ENCODE data around the gene FBXO5.
"Not testable (repeated sequence)": the region's sequence is repeated elsewhere in the genome, so short reads cannot be mapped to it uniquely, and the experiment has no call there.

Gene FBXO5

DNA sequence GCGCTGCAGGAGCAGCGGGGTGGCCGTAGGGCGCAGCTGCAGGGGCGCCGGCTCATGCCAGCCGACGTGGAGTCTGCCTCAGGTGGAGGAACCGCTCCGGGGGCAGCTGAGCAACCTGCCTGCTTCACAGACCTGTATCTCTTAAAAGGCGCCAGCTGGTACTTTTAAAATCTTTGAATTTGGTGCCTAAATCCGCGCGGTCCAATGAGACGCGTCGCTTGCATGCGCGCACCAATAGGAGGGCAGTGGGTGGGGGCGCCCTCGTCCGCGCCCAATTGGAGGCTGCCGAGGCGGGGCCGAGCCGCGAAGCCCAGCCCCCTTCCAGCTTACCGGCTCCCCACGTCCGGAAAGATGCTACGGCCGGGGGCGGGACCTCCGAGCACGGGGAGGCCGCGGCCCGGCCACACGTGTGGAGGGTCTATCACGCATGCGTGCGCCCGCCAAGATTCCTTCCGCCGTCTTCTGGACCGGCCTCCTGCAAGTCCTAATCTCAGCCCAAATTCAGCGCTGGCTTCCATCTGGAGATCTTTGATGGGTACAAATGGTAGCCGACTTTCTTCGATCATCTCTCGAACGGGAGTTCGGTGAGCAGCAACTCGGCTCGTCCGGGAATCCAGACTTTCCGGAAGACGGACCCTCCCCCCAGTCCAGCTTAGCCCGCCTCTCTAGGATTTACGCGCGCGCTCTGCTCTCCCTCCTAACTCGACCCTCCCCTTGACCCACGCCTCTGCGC is at the start of gene FBXO5:
Gene FBXO5, minus strand, starts transcription at position 138 of the 733 bp plus-strand sequence. Its CDS starts 82 bp downstream, at position 56.
- DNase-seq = peak; percentile 96

GRCh38 chr6:153032255-153032882 is 49.5 kb upstream of the FBXO5 start:
- DNase-seq = no peak

DNA sequence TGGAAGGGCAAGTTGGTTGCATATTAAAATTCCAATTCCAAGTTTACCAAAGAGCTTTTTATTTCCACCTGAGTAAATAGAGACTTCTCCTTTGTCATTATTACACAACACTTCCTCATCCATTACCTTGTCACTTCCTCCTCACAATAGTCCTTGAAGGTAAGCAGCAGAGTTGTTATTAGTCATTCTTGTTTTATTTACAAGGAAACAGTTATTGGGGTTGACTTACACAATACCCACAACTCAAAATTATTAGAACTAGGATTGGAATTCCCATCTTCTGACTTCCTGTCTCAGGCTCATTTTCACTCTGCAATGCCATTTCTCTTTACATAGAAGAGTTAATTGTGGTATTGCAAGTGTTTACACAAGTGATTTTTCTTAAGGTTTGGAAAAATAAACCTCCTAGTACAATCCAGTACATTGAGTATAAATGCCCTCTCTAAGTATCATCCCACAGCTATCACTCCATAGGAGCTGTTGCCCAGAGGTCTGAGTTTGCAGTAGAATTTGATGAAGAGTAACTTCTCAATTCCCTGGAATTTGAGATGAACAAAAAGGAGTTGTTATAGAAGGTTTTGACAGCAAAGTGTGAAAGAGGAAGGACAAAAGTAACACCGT is 48.6 kb upstream of the FBXO5 start:
- DNase-seq = no peak

- DNase-seq = no peak
Measured at GRCh38 chr6:153028963-153029362, 46.1 kb upstream of the FBXO5 start.

- no peak for DNase-seq
Measured at GRCh38 chr6:153028286-153028685, 45.4 kb upstream of the FBXO5 start.

DNA sequence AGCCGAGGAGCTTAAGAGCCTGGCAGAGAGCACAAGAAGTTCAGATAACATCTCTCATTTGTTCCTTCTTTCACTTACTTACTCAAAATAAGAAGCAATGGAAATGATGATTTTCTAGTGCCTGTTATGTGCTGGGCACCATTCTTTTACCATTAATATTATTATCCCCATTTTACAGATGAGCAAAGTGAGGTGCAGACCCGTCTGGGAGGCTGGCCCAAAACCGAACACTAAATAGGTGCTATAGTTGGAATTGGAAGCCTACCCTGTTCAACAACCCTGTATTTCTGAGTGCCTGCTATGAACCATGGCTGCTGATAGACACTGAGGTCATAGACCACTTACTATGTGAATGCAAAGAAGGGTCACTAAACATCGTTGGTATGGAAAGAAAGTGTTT is 44.6 kb upstream of the FBXO5 start:
- no peak for DNase-seq

DNA sequence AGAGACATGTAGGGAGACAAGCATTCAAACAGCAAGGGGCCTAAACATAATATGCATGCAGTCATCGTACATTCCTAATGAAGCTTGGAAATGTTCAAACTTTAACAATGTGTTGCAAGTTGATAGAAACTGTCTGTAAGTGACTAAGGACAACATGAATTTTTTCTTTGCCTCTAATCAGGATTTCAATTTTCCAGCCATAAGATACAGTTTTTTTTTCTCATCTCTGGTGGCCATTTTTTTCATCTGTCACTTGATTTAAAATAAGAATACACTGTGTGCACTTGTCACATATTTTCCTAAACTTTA is 41.8 kb upstream of the FBXO5 start:
- no peak for DNase-seq

DNA sequence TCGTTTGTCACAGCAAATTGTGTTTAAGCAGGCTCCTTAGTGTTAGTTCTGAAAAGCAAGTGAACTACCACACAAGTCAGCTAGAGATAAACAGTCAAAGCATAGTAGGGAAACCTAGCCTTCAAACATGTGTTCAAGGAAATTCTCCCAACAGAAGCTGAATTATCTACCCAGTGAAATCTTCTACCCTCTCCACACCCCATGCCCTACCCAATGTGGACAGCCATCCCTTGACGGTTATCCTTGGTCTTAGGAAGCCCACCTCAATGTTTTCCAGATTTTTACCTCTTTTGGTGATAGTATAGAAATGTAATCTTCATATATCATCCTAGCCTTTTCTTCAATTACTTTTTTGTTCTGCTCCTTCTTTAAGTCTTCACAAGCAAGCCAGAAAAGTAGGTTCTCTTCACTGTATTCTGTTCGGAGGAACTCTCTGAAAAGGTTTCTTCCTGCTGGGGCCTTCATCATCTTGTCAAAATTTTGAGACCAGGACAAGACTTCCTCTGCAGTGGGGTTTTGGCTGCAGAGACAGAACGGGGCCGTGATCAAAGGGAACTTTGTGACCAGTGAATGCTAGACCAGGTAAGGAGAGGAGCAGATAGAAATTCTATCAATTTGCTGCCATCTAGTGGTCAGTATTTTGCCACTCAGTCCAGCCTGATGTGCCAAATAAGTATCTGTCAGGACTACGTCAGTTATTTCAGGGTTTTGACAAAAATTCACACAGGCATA is 41.3 kb upstream of the FBXO5 start:
- peak; percentile 40 for DNase-seq

- no peak for DNase-seq
Measured at GRCh38 chr6:153018355-153018754, 35.5 kb upstream of the FBXO5 start.

DNA sequence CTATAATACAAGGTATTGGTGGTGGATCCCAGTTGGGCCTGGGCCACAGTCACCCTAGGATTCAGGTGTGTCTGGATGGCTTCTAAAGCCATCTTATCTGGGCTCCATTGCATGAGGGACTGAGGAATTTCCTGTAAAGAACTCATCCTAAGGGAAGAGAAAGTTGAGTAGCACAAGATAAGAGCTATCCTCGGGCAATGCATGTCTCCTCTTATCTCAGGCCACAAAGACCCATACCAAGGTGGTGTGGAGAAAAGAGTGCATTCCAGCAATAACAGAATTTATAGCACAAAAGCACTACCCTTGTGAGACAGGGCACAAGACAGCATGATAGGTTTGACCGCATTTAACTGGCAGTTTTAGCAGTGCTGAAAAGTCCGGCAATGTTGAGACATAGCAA is 34.0 kb upstream of the FBXO5 start:
- DNase-seq = no peak

DNA sequence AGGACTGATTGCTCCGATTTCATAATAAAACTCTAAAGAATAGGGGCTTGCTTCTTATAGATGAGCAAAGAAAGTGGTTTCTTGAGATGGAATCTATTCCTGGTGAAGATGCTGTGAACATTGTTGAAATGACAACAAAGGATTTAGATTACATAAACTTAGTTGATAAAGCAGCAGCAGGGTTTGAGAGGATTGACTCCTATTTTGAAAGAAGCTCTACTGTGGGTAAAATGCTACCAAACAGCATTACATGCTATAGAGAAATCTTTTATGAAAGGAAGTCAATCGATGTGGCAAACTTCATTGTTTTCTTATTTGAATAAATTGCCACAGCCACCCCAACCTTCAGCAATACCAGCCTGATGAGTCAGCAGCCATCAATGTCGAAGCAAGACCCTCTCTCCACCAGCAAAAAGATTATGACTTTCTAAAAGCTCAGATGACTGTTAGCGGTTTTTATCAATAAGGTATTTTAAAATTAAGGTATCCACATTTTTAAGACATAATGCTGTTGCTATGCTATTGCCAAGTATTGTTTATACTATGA is 32.3 kb upstream of the FBXO5 start:
- no peak for DNase-seq

DNA sequence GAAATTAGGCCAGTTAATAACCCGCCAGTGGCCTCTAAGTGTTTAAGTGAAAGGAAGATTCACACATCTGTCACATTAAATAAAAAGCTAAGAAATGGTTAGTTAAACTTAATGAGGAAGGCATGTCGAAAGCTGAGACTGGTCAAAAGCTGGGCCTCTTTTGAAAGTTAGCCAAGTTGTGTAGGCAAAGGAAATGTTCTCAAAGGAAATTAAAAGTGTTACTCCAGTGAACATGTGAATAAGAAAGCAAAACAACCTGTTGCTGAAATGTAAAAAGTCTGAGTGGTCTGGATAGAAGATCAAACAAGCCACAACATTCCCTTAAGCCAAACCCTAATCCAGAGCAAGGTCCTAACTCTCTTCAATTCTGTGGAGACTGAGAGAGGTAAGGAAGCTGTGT is 30.6 kb upstream of the FBXO5 start:
- DNase-seq = no peak

DNA sequence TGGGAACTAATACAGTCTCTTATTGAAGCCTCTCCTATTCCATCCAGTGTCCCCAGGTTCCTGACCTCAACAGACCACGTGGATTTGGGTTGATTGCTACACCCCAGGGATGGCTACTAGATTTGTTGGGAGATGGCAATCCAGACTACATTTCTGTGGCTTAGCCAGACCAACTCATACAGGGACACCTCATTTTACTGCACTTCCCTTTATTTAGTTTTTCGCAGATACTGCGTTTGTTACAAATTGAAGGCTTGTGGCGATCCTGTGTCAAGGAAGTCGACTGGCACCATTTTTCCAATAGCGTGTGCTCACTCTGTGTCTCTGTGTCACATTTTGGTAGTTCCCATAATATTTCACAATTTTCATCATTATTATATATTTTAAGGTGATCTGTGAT is 30.0 kb upstream of the FBXO5 start:
- DNase-seq = no peak

DNA sequence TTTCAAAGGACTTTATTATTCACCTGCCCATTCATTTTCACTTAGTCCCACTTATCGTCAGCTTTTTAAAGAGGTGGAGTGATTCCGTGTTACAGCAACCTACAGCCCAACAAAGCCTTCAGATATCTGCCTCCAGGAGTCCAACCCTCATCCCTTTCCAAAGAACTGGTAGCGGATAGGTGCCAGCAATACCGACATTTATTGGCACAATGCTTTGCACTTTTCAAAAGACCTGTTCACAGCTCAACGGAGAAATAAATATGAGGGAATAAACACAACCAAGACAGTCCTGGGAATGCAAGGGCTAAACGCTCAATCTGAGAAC is 20.5 kb upstream of the FBXO5 start:
- DNase-seq = peak; percentile 10

DNA sequence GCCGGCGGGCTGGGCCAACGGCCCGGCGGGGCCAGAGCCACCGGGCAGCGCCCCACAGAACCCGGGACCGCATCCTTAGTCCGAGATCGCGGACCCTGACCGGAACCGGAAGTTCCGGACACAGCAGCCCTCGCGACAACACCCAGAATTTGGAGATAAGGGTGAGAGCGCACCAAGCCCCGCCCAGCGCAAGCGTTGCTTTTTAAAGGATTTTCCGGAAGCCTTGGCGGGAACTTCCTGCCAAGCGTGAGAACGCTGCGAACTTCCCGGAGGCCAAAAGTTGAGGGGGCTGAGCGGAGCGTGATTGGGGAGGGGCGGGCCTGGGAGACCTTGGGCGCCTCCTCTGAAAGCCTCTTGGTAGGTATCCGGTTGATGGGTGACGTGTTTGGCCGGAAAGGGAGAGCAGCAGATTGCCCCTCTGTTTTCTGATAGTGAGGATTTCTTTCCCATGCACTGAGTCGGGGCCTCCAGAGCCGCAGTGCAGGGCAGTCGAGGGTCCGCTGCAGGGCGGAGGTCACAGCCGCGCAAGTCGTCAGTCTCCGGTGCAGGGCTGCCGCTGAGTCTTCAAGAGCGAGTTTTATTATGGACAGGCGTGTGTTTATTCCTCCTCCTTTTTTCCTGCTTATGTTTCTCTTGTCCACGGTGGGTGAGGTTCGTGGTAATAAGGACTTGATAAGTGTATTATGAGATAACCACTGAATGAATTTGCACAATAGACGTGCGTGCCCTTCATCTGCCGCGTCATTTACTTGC is 19.9 kb upstream of the FBXO5 start, which contains the start of gene MTRF1L:
Gene MTRF1L, minus strand, starts transcription at position 97 of the 753 bp plus-strand sequence. Its CDS starts 24 bp downstream, at position 73.
- DNase-seq = peak; percentile 95

DNA sequence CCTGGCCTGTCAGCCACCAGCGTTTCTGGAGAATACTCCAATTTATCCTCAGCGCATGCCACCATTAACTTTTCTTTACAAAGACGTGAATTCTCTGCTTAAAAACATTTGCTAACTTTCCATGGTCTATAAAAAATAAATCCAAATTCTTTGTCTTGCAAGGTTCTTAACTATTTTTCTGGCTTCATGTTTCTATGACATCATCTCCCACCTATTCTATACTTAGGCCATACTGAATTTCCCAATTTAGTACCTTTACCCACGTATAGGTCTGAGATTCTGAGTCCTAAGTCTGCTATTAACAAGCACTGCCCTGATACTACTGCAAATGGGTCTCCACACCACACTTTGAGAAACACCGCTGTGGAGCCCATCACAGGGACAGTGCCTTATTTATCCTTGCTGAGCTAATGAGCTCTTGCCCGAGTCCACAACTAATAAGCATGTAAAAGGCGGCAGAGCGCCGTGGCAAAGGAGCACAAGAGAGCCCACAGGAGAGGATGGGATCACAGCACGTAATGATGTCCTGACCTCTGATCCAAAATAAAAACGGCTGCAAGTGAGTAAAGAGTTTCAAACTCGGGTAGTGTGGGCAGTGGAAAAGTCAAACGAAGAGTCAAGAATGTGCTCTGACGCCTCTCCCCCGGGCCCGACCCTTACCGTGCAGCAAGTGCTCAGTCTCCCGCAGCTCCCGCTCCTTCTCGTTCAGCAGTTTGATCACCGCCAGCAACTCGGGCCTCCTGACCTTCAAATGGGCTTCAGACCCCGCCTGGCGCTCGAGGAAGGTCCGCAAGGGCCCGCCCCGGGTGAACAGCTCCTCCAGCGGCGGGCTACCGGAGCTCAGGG is 19.1 kb upstream of the FBXO5 start:
- DNase-seq = no peak

DNA sequence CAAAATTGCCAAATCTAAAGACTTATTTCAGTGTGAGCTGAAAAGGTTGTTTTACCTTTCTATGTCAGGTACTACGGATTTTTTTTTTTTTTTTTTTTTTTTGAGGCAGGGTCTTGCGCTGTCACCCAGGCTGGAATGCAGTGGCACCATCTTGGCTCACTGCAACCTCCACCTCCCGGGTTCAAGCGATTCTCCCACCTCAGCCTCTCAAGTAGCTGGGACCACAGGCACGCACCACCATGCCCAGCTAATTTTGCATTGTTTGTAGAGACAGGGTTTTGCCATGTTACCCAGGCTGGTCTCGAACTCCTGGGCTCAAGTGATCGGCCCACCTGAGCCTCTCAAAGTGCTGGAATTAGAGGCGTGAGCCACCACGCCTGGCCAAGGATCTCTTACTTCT is 17.9 kb upstream of the FBXO5 start:
- not testable (repeated sequence) for DNase-seq

GRCh38 chr6:153000243-153000642 is 17.4 kb upstream of the FBXO5 start:
- DNase-seq = no peak

DNA sequence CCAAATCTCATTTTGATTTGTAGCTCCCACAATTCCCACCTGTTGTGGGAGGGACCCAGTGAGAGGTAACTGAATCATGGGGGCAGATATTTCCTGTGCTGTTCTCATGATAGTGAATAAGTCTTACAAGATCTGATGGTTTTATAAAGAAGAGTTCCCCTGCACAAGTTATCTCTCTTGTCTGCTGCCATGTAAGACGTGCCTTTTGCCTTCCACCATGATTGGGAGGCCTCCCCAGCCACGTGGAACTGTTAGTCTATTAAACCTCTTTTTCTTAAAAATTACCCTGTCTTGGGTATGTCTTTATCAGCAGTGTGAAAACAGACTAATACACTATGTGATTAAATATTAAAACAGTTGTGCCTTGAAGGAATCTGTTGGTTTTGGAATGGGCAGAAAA is 16.7 kb upstream of the FBXO5 start:
- not testable (repeated sequence) for DNase-seq

GRCh38 chr6:152993847-152994246 is 11.0 kb upstream of the FBXO5 start:
- no peak for DNase-seq

- no peak for DNase-seq
Measured at GRCh38 chr6:152993431-152993830, 10.6 kb upstream of the FBXO5 start.

- no peak for DNase-seq
Measured at GRCh38 chr6:152986978-152987377, 4.1 kb upstream of the FBXO5 start.
